ENCODE measurements around the gene ILF2.

DNA sequence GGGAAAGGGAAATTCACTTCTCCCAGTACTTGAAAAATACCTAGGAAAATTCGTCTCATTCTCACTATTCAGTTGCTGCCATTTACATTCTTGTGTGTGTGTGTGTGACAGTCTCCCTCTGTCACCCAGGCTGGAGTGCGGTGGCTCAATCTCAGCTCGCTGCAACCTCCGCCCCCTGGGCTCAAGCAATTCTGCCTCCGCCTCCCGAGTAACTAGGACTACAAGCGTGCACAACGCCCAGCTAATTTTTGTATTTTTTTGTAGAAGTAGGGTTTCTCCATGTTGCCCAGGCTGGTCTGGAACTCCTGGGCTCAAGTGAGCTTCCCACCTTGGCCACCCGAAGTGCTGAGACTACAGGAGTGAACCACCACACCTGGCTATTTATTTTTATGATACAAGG, 11.1 kb downstream of the ILF2 start:
- TF ChIP-seq, protein P1, sequence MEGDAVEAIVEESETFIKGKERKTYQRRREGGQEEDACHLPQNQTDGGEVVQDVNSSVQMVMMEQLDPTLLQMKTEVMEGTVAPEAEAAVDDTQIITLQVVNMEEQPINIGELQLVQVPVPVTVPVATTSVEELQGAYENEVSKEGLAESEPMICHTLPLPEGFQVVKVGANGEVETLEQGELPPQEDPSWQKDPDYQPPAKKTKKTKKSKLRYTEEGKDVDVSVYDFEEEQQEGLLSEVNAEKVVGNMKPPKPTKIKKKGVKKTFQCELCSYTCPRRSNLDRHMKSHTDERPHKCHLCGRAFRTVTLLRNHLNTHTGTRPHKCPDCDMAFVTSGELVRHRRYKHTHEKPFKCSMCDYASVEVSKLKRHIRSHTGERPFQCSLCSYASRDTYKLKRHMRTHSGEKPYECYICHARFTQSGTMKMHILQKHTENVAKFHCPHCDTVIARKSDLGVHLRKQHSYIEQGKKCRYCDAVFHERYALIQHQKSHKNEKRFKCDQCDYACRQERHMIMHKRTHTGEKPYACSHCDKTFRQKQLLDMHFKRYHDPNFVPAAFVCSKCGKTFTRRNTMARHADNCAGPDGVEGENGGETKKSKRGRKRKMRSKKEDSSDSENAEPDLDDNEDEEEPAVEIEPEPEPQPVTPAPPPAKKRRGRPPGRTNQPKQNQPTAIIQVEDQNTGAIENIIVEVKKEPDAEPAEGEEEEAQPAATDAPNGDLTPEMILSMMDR (IDR thresholded peaks at IDR 0.05): no peak
- TF ChIP-seq, protein P2, sequence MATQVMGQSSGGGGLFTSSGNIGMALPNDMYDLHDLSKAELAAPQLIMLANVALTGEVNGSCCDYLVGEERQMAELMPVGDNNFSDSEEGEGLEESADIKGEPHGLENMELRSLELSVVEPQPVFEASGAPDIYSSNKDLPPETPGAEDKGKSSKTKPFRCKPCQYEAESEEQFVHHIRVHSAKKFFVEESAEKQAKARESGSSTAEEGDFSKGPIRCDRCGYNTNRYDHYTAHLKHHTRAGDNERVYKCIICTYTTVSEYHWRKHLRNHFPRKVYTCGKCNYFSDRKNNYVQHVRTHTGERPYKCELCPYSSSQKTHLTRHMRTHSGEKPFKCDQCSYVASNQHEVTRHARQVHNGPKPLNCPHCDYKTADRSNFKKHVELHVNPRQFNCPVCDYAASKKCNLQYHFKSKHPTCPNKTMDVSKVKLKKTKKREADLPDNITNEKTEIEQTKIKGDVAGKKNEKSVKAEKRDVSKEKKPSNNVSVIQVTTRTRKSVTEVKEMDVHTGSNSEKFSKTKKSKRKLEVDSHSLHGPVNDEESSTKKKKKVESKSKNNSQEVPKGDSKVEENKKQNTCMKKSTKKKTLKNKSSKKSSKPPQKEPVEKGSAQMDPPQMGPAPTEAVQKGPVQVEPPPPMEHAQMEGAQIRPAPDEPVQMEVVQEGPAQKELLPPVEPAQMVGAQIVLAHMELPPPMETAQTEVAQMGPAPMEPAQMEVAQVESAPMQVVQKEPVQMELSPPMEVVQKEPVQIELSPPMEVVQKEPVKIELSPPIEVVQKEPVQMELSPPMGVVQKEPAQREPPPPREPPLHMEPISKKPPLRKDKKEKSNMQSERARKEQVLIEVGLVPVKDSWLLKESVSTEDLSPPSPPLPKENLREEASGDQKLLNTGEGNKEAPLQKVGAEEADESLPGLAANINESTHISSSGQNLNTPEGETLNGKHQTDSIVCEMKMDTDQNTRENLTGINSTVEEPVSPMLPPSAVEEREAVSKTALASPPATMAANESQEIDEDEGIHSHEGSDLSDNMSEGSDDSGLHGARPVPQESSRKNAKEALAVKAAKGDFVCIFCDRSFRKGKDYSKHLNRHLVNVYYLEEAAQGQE (IDR thresholded peaks at IDR 0.05; ENCODE audit: insufficient read depth in 1 of 2, low read depth in 2 of 2, low read length in 1 of 2): no peak
- no peak for TF ChIP-seq SIN3A (IDR thresholded peaks at IDR 0.05; ENCODE audit: borderline replicate concordance, insufficient read depth, low read depth, low read length)
- TF ChIP-seq POLR2AphosphoS5 (IDR thresholded peaks at IDR 0.05; ENCODE audit: low read depth, low read length): no peak
- no peak for TF ChIP-seq TCF7L2 (IDR thresholded peaks at IDR 0.05; ENCODE audit: low read depth, low read length)

All from Panc1 (cell line).